GM12865 (cell line): ENCODE results near the gene PITPNB.

Experiments used
- DNase-seq: peaks from one replicate; pipeline ENCODE4 v3.0.0; 2010; ENCODE audit warnings: low read depth
- H3K4me3 ChIP-seq: 2 replicates; pipeline ENCODE4 v1.5.1; 2011; ENCODE audit warnings: mild to moderate bottlenecking, low read depth, low read length, control low read depth
- CTCF ChIP-seq: IDR thresholded peaks from 2 replicates; pipeline ENCODE4 v1.5.1; 2011; ENCODE audit warnings: low read length, control low read depth, low read depth, inconsistent platforms; ENCODE audit not compliant: insufficient read depth; ENCODE audit errors: missing control alignments

The PITPNB gene

GRCh38 chr22:27844656-27845591, 74.1 kb downstream of the PITPNB start:
- TF ChIP-seq CTCF: no peak
- no peak overlapping the region for H3K4me3 ChIP-seq
- DNase-seq: no peak

- DNase-seq: no peak
- H3K4me3 ChIP-seq: no peak overlapping the region
- no peak for TF ChIP-seq CTCF
Measured at GRCh38 chr22:27844256-27844655, 74.8 kb downstream of the PITPNB start.

GRCh38 chr22:27843441-27843840, 75.6 kb downstream of the PITPNB start:
- DNase-seq: no peak
- no peak overlapping the region for H3K4me3 ChIP-seq
- no peak for TF ChIP-seq CTCF

GRCh38 chr22:27842669-27843431, 76.2 kb downstream of the PITPNB start:
- no peak for DNase-seq
- TF ChIP-seq CTCF: no peak
- no peak overlapping the region for H3K4me3 ChIP-seq

GRCh38 chr22:27842201-27842600, 76.9 kb downstream of the PITPNB start:
- no peak for DNase-seq
- H3K4me3 ChIP-seq: no peak overlapping the region
- no peak for TF ChIP-seq CTCF

GRCh38 chr22:27840436-27840835, 78.6 kb downstream of the PITPNB start:
- DNase-seq: no peak
- no peak for TF ChIP-seq CTCF
- no peak overlapping the region for H3K4me3 ChIP-seq
